ENCODE data around the gene FARP1.

DNA sequence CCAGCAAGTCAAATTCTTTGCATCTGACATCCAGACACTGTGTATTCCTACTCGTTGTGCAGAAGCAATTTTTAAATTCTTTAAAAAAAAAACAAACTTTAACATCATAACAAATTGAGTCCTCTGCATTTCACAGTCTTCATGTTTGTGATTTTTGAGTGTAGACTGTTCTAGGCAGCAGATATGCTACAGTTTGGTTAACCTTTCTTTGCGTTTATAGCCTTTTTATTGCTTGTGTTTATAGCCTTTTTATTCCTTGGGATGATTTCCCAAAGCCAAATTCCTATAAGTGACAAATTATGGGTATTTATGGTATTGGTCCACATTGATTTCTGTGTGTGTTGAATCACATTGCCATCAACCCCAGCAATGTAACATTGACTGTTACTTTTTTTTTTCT lies 49.1 kb downstream of the FARP1 start:
- TF ChIP-seq, protein P1, sequence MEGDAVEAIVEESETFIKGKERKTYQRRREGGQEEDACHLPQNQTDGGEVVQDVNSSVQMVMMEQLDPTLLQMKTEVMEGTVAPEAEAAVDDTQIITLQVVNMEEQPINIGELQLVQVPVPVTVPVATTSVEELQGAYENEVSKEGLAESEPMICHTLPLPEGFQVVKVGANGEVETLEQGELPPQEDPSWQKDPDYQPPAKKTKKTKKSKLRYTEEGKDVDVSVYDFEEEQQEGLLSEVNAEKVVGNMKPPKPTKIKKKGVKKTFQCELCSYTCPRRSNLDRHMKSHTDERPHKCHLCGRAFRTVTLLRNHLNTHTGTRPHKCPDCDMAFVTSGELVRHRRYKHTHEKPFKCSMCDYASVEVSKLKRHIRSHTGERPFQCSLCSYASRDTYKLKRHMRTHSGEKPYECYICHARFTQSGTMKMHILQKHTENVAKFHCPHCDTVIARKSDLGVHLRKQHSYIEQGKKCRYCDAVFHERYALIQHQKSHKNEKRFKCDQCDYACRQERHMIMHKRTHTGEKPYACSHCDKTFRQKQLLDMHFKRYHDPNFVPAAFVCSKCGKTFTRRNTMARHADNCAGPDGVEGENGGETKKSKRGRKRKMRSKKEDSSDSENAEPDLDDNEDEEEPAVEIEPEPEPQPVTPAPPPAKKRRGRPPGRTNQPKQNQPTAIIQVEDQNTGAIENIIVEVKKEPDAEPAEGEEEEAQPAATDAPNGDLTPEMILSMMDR (IDR thresholded peaks at IDR 0.05), result no peak
- no peak for TF ChIP-seq POLR2AphosphoS5 (IDR thresholded peaks at IDR 0.05)
- no peak for TF ChIP-seq POLR2A (IDR thresholded peaks at IDR 0.05)
